PFSK-1 (cell line): ENCODE measurements around the gene FOXO3.

Source experiments
- FOXP2 ChIP-seq: optimal IDR thresholded peaks from 2 replicates; pipeline ENCODE3; 2011; ENCODE audit warnings: borderline replicate concordance, control low read depth, inconsistent platforms; ENCODE audit not compliant: insufficient read depth; ENCODE audit errors: extremely low read length, extremely low read depth
- POLR2AphosphoS5 ChIP-seq: IDR thresholded peaks from 2 replicates; pipeline ENCODE4 v1.6.1; 2012; ENCODE audit warnings: low read depth, mild to moderate bottlenecking, control low read depth, low read length, moderate library complexity
- SIN3A ChIP-seq: IDR thresholded peaks from 2 replicates; pipeline ENCODE4 v1.6.1; 2012; ENCODE audit warnings: mild to moderate bottlenecking, low read length, moderate library complexity, borderline replicate concordance; ENCODE audit not compliant: insufficient read depth
- TAF1 ChIP-seq: IDR thresholded peaks from 2 replicates; pipeline ENCODE4 v1.6.1; 2012; ENCODE audit warnings: low read length, control low read depth, borderline replicate concordance; ENCODE audit not compliant: insufficient read depth
- TF ChIP-seq, protein P1 (sequence below), 2 experiments: IDR thresholded peaks; 2 replicates each; pipeline versions ENCODE4 v1.6.1 to v1.8.0; 2011 to 2012; ENCODE audit warnings: low read depth in 2 of 2, low read length in 2 of 2, control low read depth in 1 of 2, inconsistent platforms in 1 of 2, mild to moderate bottlenecking in 1 of 2, moderate library complexity in 1 of 2; ENCODE audit not compliant: insufficient read depth in 1 of 2

The FOXO3 gene

DNA sequence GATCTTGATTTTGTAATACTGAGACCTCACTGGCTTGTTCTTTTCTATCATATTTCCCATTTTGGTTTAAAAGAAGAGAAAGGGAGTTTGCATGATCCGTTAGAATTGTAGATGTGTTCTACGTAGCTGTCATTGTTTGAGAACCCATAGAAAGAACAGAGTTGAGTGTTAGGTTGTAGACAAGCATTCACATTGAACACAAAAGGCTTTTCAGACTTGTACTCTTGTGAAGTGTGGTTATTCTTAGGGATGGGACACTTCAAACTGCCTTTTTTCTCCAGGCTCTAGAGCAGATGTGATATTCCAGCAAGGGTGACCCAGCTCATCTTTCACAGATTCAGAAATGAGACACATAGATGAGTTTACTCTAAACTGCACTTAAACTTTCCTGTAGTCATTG, 19.9 kb downstream of the FOXO3 start:
- TF ChIP-seq FOXP2 (no peak), TAF1 (no peak), SIN3A (no peak), POLR2AphosphoS5 (no peak)

DNA sequence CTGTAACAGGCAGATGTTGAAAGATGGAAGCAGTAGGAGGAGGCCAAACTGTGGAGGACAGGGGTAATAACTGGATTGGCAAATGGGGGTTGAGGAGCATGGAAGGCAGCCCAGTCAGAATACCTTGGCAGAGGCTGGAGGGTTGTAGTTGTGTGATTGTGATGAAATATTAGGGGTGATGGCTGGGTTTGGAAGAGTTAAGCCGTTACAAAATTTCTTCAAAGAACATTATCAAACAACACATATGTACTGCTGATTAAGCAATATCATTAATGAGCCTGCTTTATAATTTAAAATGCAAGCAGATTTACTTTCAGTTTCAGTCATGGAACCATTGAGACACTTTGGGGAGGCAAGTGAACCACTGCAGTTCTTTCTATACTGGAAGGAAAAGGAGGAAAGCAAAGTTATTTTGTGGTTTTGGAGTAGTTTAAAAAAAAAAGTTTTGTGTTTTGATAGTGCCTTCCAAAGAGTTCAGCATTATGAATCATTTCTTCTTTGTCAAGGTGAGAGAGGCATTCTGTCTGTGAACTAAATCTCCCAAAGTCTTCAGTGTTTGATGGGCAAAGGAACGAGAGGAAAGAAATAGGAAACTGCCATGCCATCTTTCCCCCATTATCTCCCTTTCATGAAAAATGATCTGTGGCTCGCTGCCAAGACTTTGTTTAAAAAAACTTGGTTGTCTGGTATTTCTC, 20.7 kb downstream of the FOXO3 start:
- TF ChIP-seq SIN3A (no peak), TAF1 (no peak), POLR2AphosphoS5 (no peak), FOXP2 (no peak)
- TF ChIP-seq, protein P1, sequence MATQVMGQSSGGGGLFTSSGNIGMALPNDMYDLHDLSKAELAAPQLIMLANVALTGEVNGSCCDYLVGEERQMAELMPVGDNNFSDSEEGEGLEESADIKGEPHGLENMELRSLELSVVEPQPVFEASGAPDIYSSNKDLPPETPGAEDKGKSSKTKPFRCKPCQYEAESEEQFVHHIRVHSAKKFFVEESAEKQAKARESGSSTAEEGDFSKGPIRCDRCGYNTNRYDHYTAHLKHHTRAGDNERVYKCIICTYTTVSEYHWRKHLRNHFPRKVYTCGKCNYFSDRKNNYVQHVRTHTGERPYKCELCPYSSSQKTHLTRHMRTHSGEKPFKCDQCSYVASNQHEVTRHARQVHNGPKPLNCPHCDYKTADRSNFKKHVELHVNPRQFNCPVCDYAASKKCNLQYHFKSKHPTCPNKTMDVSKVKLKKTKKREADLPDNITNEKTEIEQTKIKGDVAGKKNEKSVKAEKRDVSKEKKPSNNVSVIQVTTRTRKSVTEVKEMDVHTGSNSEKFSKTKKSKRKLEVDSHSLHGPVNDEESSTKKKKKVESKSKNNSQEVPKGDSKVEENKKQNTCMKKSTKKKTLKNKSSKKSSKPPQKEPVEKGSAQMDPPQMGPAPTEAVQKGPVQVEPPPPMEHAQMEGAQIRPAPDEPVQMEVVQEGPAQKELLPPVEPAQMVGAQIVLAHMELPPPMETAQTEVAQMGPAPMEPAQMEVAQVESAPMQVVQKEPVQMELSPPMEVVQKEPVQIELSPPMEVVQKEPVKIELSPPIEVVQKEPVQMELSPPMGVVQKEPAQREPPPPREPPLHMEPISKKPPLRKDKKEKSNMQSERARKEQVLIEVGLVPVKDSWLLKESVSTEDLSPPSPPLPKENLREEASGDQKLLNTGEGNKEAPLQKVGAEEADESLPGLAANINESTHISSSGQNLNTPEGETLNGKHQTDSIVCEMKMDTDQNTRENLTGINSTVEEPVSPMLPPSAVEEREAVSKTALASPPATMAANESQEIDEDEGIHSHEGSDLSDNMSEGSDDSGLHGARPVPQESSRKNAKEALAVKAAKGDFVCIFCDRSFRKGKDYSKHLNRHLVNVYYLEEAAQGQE (IDR thresholded peaks at IDR 0.05; ENCODE audit: insufficient read depth in 1 of 2, low read depth in 2 of 2, low read length in 2 of 2) = no peak

DNA sequence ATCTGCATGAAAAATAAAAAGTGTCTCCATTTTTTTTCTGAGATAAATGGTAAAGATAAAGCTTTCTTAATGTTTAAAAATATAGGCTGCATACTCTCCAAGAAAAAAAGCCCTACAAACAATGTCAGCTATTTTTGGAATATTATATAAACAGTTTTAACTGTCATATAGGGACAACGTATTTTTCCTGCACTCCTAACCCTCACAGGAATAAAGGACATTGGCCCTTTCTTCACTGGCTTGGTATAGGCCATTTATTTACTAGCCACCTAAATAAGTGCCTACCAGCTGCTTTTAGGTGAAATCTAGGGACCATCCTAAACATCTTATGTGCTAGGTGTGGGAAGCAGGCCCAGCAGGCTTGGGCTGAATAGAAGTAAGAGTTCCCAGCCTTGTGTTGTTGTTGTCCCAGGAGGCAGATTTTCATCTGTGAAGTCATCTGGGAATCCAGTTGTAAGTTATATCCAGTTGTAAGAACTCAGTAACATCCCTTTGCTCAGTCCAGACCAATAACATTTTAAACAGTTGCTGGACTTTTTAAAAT, 21.3 kb downstream of the FOXO3 start:
- TF ChIP-seq, protein P1 (IDR thresholded peaks at IDR 0.05; ENCODE audit: insufficient read depth in 1 of 2, low read depth in 2 of 2, low read length in 2 of 2) = no peak
- no peak for TF ChIP-seq FOXP2
- TF ChIP-seq SIN3A = no peak
- no peak for TF ChIP-seq POLR2AphosphoS5
- TF ChIP-seq TAF1 = no peak

DNA sequence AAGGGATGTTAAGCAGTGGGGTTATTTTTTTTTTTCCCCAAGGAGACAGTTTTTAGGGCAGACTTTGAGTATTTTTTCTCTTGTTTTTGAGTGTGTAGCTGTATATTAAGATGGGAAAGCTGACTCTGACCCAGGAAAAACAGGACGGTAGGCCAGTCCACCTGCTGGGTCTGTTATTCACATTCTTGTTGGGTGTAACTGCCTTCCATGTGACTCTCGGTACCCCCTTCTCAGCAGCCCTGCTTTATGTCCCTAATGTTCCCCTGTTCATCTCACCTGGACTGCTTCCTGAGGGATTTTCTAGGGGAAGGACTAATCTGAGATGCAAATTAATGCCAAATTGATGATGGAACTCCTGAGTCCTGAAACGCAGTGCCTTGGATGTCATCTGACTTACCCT, 21.9 kb downstream of the FOXO3 start:
- TF ChIP-seq SIN3A = no peak
- TF ChIP-seq POLR2AphosphoS5 = no peak
- TF ChIP-seq, protein P1 (IDR thresholded peaks at IDR 0.05; ENCODE audit: insufficient read depth in 1 of 2, low read depth in 2 of 2, low read length in 2 of 2) = no peak
- TF ChIP-seq TAF1 = no peak
- TF ChIP-seq FOXP2 = no peak

DNA sequence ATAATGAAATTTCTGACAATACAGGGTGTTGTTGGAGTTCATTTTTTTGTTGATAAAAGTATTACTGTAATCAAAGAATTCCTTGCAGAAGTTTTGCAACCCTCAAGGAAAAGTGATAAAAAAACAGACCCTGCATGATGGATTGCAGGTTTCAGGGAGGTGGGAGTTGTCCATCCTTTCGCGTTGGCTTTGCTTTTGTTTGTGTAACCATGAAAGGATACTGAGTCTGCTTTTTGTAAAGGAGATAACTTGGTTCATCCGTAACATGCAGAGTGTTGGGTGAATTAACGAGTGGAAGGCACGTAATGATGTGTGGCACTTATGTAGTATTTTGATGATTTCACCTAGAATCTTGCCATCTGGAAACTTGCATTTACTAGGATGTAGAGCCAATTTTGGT, 23.6 kb downstream of the FOXO3 start:
- no peak for TF ChIP-seq POLR2AphosphoS5
- TF ChIP-seq, protein P1 (IDR thresholded peaks at IDR 0.05; ENCODE audit: insufficient read depth in 1 of 2, low read depth in 2 of 2, low read length in 2 of 2) = no peak
- no peak for TF ChIP-seq SIN3A
- no peak for TF ChIP-seq TAF1
- TF ChIP-seq FOXP2 = no peak
